ENCODE measurements around the gene SKAP2.
"Not testable (repeated sequence)": the region's sequence is repeated elsewhere in the genome, so short reads cannot be mapped to it uniquely, and the experiment has no call there.

SKAP2 gene

GRCh38 chr7:26858241-26858715, 6.1 kb downstream of the SKAP2 start:
- no peak overlapping the region for H3K4me3 ChIP-seq (ENCODE audit: low read length)
- no peak for DNase-seq (ENCODE audit: low read depth, low spot score)

GRCh38 chr7:26857506-26858240, 6.7 kb downstream of the SKAP2 start:
- H3K4me3 ChIP-seq (ENCODE audit: low read length): no peak overlapping the region
- DNase-seq (ENCODE audit: low read depth, low spot score): no peak

- DNase-seq (ENCODE audit: low read depth, low spot score): no peak
- H3K4me3 ChIP-seq (ENCODE audit: low read length): no peak overlapping the region
Measured at GRCh38 chr7:26857170-26857505, 7.3 kb downstream of the SKAP2 start.

- DNase-seq (ENCODE audit: low read depth, low spot score): no peak
- H3K4me3 ChIP-seq (ENCODE audit: low read length): no peak overlapping the region
Measured at GRCh38 chr7:26856176-26856985, 8.0 kb downstream of the SKAP2 start.

GRCh38 chr7:26854876-26855855, 9.2 kb downstream of the SKAP2 start:
- H3K4me3 ChIP-seq (ENCODE audit: low read length): no peak overlapping the region

GRCh38 chr7:26853788-26854393, 10.5 kb downstream of the SKAP2 start:
- H3K4me3 ChIP-seq (ENCODE audit: low read length): no peak overlapping the region
- peak; percentile 21 for DNase-seq (ENCODE audit: low read depth, low spot score)

More at GRCh38 chr7:26854876-26855855, 9.2 kb downstream of the SKAP2 start:
- no peak for DNase-seq (ENCODE audit: low read depth, low spot score)

GRCh38 chr7:26850193-26850651, 14.2 kb downstream of the SKAP2 start:
- DNase-seq (ENCODE audit: low read depth, low spot score): no peak
- no peak overlapping the region for H3K4me3 ChIP-seq (ENCODE audit: low read length)

GRCh38 chr7:26843705-26844104, 20.7 kb downstream of the SKAP2 start:
- no peak overlapping the region for H3K4me3 ChIP-seq (ENCODE audit: low read length)
- no peak for DNase-seq (ENCODE audit: low read depth, low spot score)

- H3K4me3 ChIP-seq (ENCODE audit: low read length): no peak overlapping the region
- no peak for DNase-seq (ENCODE audit: low read depth, low spot score)
Measured at GRCh38 chr7:26842897-26843296, 21.5 kb downstream of the SKAP2 start.

- DNase-seq (ENCODE audit: low read depth, low spot score): no peak
Measured at GRCh38 chr7:26841003-26841739, 23.2 kb downstream of the SKAP2 start.

GRCh38 chr7:26836793-26837192, 27.6 kb downstream of the SKAP2 start:
- not testable (repeated sequence) for DNase-seq (ENCODE audit: low read depth, low spot score); H3K4me3 ChIP-seq (ENCODE audit: low read length)

More at GRCh38 chr7:26841003-26841739, 23.2 kb downstream of the SKAP2 start:
- no peak overlapping the region for H3K4me3 ChIP-seq (ENCODE audit: low read length)

- no peak for DNase-seq (ENCODE audit: low read depth, low spot score)
- no peak overlapping the region for H3K4me3 ChIP-seq (ENCODE audit: low read length)
Measured at GRCh38 chr7:26815426-26815825, 49.0 kb downstream of the SKAP2 start.

- no peak overlapping the region for H3K4me3 ChIP-seq (ENCODE audit: low read length)
- DNase-seq (ENCODE audit: low read depth, low spot score): no peak
Measured at GRCh38 chr7:26813432-26813831, 51.0 kb downstream of the SKAP2 start.

- H3K4me3 ChIP-seq (ENCODE audit: low read length): no peak overlapping the region
- DNase-seq (ENCODE audit: low read depth, low spot score): no peak
Measured at GRCh38 chr7:26794541-26794940, 69.8 kb downstream of the SKAP2 start.

- DNase-seq (ENCODE audit: low read depth, low spot score): no peak
- no peak overlapping the region for H3K4me3 ChIP-seq (ENCODE audit: low read length)
Measured at GRCh38 chr7:26792576-26792975, 71.8 kb downstream of the SKAP2 start.

GRCh38 chr7:26792006-26792405, 72.4 kb downstream of the SKAP2 start:
- H3K4me3 ChIP-seq (ENCODE audit: low read length): no peak overlapping the region
- no peak for DNase-seq (ENCODE audit: low read depth, low spot score)

- DNase-seq (ENCODE audit: low read depth, low spot score): no peak
- no peak overlapping the region for H3K4me3 ChIP-seq (ENCODE audit: low read length)
Measured at GRCh38 chr7:26789481-26790184, 74.8 kb downstream of the SKAP2 start.

- DNase-seq (ENCODE audit: low read depth, low spot score): no peak
- H3K4me3 ChIP-seq (ENCODE audit: low read length): no peak overlapping the region
Measured at GRCh38 chr7:26787701-26788100, 76.7 kb downstream of the SKAP2 start.

Measured in Jurkat, Clone E6-1 (cell line).